Mesendoderm (in vitro differentiated cells): ENCODE results near the gene C12orf57.
A peak's percentile ranks its signal among the peaks of the same experiment; 100 is the strongest.

Source experiments
- DNase-seq: peaks from one replicate; pipeline ENCODE4 v3.0.0; 2013
- H2AK5ac ChIP-seq: 2 replicates; pipeline ENCODE4 v1.6.1; 2013; ENCODE audit warnings: low read length, inconsistent platforms
- H2BK120ac ChIP-seq: 2 replicates; pipeline ENCODE4 v1.6.1; 2013; ENCODE audit warnings: low read depth, mild to moderate bottlenecking, low read length, moderate library complexity, mixed read lengths
- H2BK15ac ChIP-seq: replicated peaks from 2 replicates; pipeline ENCODE4 v1.6.1; 2013; ENCODE audit warnings: low read depth, mild to moderate bottlenecking, moderate library complexity
- H2BK5ac ChIP-seq: 2 replicates; pipeline ENCODE4 v1.6.1; 2013; ENCODE audit warnings: low read length, inconsistent platforms
- H3K18ac ChIP-seq: 2 replicates; pipeline ENCODE4 v1.6.1; 2013; ENCODE audit warnings: mild to moderate bottlenecking, low read length, mixed read lengths
- H3K23ac ChIP-seq: one replicate; pipeline ENCODE4 v1.6.1; 2013; ENCODE audit warnings: low read length
- H3K27ac ChIP-seq: 2 replicates; pipeline ENCODE4 v1.5.1; 2013; ENCODE audit warnings: low read depth, mild to moderate bottlenecking, inconsistent platforms, low read length, moderate library complexity
- H3K27me3 ChIP-seq: 2 replicates; pipeline ENCODE4 v1.6.1; 2013; ENCODE audit warnings: low read length, control low read depth, mild to moderate bottlenecking, inconsistent platforms; ENCODE audit not compliant: insufficient read depth, poor library complexity
- H3K36me3 ChIP-seq: 2 replicates; pipeline ENCODE4 v1.6.1; 2013; ENCODE audit warnings: low read length, inconsistent platforms; ENCODE audit not compliant: control insufficient read depth, insufficient read depth
- H3K4ac ChIP-seq: one replicate; pipeline ENCODE4 v1.6.1; 2013; ENCODE audit warnings: low read depth, mild to moderate bottlenecking, low read length, moderate library complexity
- H3K4me1 ChIP-seq: 2 replicates; pipeline ENCODE4 v1.6.1; 2013; ENCODE audit warnings: low read depth, low read length, inconsistent platforms; ENCODE audit not compliant: control insufficient read depth
- H3K4me2 ChIP-seq: 2 replicates; pipeline ENCODE4 v1.6.1; 2013; ENCODE audit warnings: low read length
- H3K4me3 ChIP-seq: 2 replicates; pipeline ENCODE4 v1.5.1; 2013; ENCODE audit warnings: mild to moderate bottlenecking, low read length
- H3K56ac ChIP-seq: one replicate; pipeline ENCODE4 v1.6.1; 2013; ENCODE audit warnings: low read length
- H3K79me1 ChIP-seq: 2 replicates; pipeline ENCODE4 v1.6.1; 2013; ENCODE audit warnings: low read length, inconsistent platforms
- H3K79me2 ChIP-seq: 2 replicates; pipeline ENCODE4 v1.6.1; 2013; ENCODE audit warnings: mild to moderate bottlenecking, low read length; ENCODE audit not compliant: control insufficient read depth, insufficient read depth
- H3K9ac ChIP-seq: 2 replicates; pipeline ENCODE4 v1.6.1; 2013; ENCODE audit warnings: low read length, inconsistent platforms
- H4K5ac ChIP-seq: one replicate; pipeline ENCODE4 v1.6.1; 2013; ENCODE audit warnings: low read length
- H4K8ac ChIP-seq: one replicate; pipeline ENCODE4 v1.6.1; 2013; ENCODE audit warnings: low read depth, mild to moderate bottlenecking, control low read depth, low read length, moderate library complexity
- WGBS: extraction: QIAGEN DNeasy Blood & Tissue Kit; methylation state at CpG from one replicate; pipeline ENCODE4 v1.1.7; 2013; ENCODE audit warnings: low lambda C conversion rate, missing lambda C conversion rate; ENCODE audit not compliant: insufficient coverage; ENCODE audit errors: extremely low coverage; 5-methylcytosine and 5-hydroxymethylcytosine counted together

C12orf57 gene

GRCh38 chr12:6939191-6939540, 4.7 kb upstream of the C12orf57 start:
- Histone ChIP-seq H2BK5ac (no peak overlapping the region), H3K27me3 (no peaks in the 10 kb centered on the region), H2BK15ac (no peak overlapping the region), H2BK120ac (no peak overlapping the region), H4K5ac (no peak overlapping the region), H3K23ac (no peak overlapping the region), H3K4ac (no peak overlapping the region), H3K4me2 (no peak overlapping the region), H3K56ac (no peak overlapping the region), H3K27ac (no peak overlapping the region), H3K36me3 (peaks cover 15% of the 10 kb centered on the region), H3K18ac (no peak overlapping the region), H3K79me1 (peaks cover 3% of the 10 kb centered on the region), H4K8ac (no peak overlapping the region), H3K4me3 (no peak overlapping the region), H3K9ac (no peak overlapping the region), H3K79me2 (no peaks in the 10 kb centered on the region), H3K4me1 (peaks cover 2% of the 10 kb centered on the region), H2AK5ac (no peak overlapping the region)
- no CpG with 5 or more reads among the region's 2 CpGs for WGBS
- no peak for DNase-seq

GRCh38 chr12:6941267-6941666, 2.6 kb upstream of the C12orf57 start:
- no peak overlapping the region for H3K4me2 ChIP-seq
- no peak overlapping the region for H3K4ac ChIP-seq
- H3K79me1 ChIP-seq, result peaks cover 3% of the 10 kb centered on the region
- no peak overlapping the region for H4K8ac ChIP-seq
- H3K23ac ChIP-seq, result no peak overlapping the region
- no CpG with 5 or more reads among the region's 12 CpGs for WGBS
- H3K27me3 ChIP-seq, result no peaks in the 10 kb centered on the region
- H4K5ac ChIP-seq, result no peak overlapping the region
- no peak overlapping the region for H3K18ac ChIP-seq
- H3K4me3 ChIP-seq, result no peak overlapping the region
- H2BK120ac ChIP-seq, result no peak overlapping the region
- no peak overlapping the region for H2BK5ac ChIP-seq
- H3K79me2 ChIP-seq, result no peaks in the 10 kb centered on the region
- no peak for DNase-seq
- H2AK5ac ChIP-seq, result no peak overlapping the region
- no peak overlapping the region for H3K56ac ChIP-seq
- H3K36me3 ChIP-seq, result peaks cover 6% of the 10 kb centered on the region
- no peak overlapping the region for H3K27ac ChIP-seq
- no peak overlapping the region for H3K9ac ChIP-seq
- peaks cover 4% of the 10 kb centered on the region for H3K4me1 ChIP-seq
- no peak overlapping the region for H2BK15ac ChIP-seq

- no peak overlapping the region for H3K27ac ChIP-seq
- no CpG with 5 or more reads among the region's 12 CpGs for WGBS
These were observed 2.0 kb upstream of the C12orf57 start for GRCh38 chr12:6941782-6942181.

GRCh38 chr12:6942331-6942665, 1.5 kb upstream of the C12orf57 start:
- peaks cover 5% of the 10 kb centered on the region for H3K36me3 ChIP-seq
- H3K27me3 ChIP-seq, result no peaks in the 10 kb centered on the region
- H2BK5ac ChIP-seq, result no peak overlapping the region
- DNase-seq, result no peak
- no peak overlapping the region for H3K56ac ChIP-seq
- no peak overlapping the region for H3K23ac ChIP-seq
- no peak overlapping the region for H4K5ac ChIP-seq
- H4K8ac ChIP-seq, result no peak overlapping the region
- H3K79me2 ChIP-seq, result no peaks in the 10 kb centered on the region
- H3K4me1 ChIP-seq, result peaks cover 4% of the 10 kb centered on the region
- peak overlapping the region; percentile 23 for H3K27ac ChIP-seq
- no peak overlapping the region for H2BK120ac ChIP-seq
- no peak overlapping the region for H3K4ac ChIP-seq
- H3K79me1 ChIP-seq, result peaks cover 3% of the 10 kb centered on the region
- H2AK5ac ChIP-seq, result no peak overlapping the region
- H3K18ac ChIP-seq, result no peak overlapping the region
- no CpG with 5 or more reads among the region's 11 CpGs for WGBS
- H2BK15ac ChIP-seq, result no peak overlapping the region
- H3K4me2 ChIP-seq, result no peak overlapping the region
- no peak overlapping the region for H3K9ac ChIP-seq
- no peak overlapping the region for H3K4me3 ChIP-seq

More at GRCh38 chr12:6941782-6942181, 2.0 kb upstream of the C12orf57 start:
- DNase-seq, result no peak
- no peak overlapping the region for H4K8ac ChIP-seq
- H3K4ac ChIP-seq, result no peak overlapping the region
- no peak overlapping the region for H3K9ac ChIP-seq
- H2BK15ac ChIP-seq, result no peak overlapping the region
- H3K4me1 ChIP-seq, result peaks cover 4% of the 10 kb centered on the region
- H2BK5ac ChIP-seq, result no peak overlapping the region
- H3K4me3 ChIP-seq, result no peak overlapping the region
- H3K79me1 ChIP-seq, result peaks cover 3% of the 10 kb centered on the region
- H3K56ac ChIP-seq, result no peak overlapping the region
- H2BK120ac ChIP-seq, result no peak overlapping the region
- no peaks in the 10 kb centered on the region for H3K27me3 ChIP-seq
- no peak overlapping the region for H3K18ac ChIP-seq
- H3K23ac ChIP-seq, result no peak overlapping the region
- no peaks in the 10 kb centered on the region for H3K79me2 ChIP-seq
- no peak overlapping the region for H4K5ac ChIP-seq
- no peak overlapping the region for H2AK5ac ChIP-seq
- H3K4me2 ChIP-seq, result no peak overlapping the region
- peaks cover 5% of the 10 kb centered on the region for H3K36me3 ChIP-seq

GRCh38 chr12:6943389-6943721, 467 bp upstream of the C12orf57 start:
- Histone ChIP-seq H3K9ac (peak overlapping the region; percentile 65), H4K8ac (no peak overlapping the region), H3K79me1 (peaks cover 3% of the 10 kb centered on the region), H3K56ac (peak overlapping the region; percentile 69), H3K27me3 (no peaks in the 10 kb centered on the region), H3K4me1 (peaks cover 2% of the 10 kb centered on the region), H3K27ac (peak overlapping the region; percentile 39), H2AK5ac (no peak overlapping the region), H4K5ac (no peak overlapping the region), H3K79me2 (no peaks in the 10 kb centered on the region), H3K18ac (peak overlapping the region; percentile 12), H2BK15ac (no peak overlapping the region), H3K4ac (no peak overlapping the region), H3K4me3 (no peak overlapping the region), H2BK120ac (no peak overlapping the region), H2BK5ac (no peak overlapping the region), H3K36me3 (peaks cover 5% of the 10 kb centered on the region), H3K4me2 (no peak overlapping the region), H3K23ac (no peak overlapping the region)
- no CpG with 5 or more reads among the region's 13 CpGs for WGBS
- peak; percentile 98 for DNase-seq

GRCh38 chr12:6944381-6945186, 762 bp downstream of the C12orf57 start:
- H3K36me3 ChIP-seq, result peaks cover 1% of the 10 kb centered on the region
- no peak overlapping the region for H4K8ac ChIP-seq
- H3K27me3 ChIP-seq, result no peaks in the 10 kb centered on the region
- H2BK15ac ChIP-seq, result no peak overlapping the region
- H3K4me3 ChIP-seq, result peak overlapping the region; percentile 75
- no peaks in the 10 kb centered on the region for H3K79me2 ChIP-seq
- H3K18ac ChIP-seq, result peak overlapping the region; percentile 2
- H2BK120ac ChIP-seq, result no peak overlapping the region
- peak overlapping the region; percentile 99 for H3K56ac ChIP-seq
- peak overlapping the region; percentile 87 for H3K27ac ChIP-seq
- no peak overlapping the region for H4K5ac ChIP-seq
- peaks cover 2% of the 10 kb centered on the region for H3K4me1 ChIP-seq
- H3K4ac ChIP-seq, result peak overlapping the region; percentile 71
- peak overlapping the region; percentile 98 for H3K23ac ChIP-seq
- peak overlapping the region; percentile 99 for H3K9ac ChIP-seq
- WGBS, result no CpG with 5 or more reads among the region's 48 CpGs
- peak; percentile 97 for DNase-seq
- H3K4me2 ChIP-seq, result peak overlapping the region; percentile 95
- H3K79me1 ChIP-seq, result no peaks in the 10 kb centered on the region
- H2AK5ac ChIP-seq, result peak overlapping the region; percentile 86
- H2BK5ac ChIP-seq, result peak overlapping the region; percentile 90
